Muscle layer of colon (tissue), 2 donors: Measurements from ENCODE around the gene MR1.
"Not testable (repeated sequence)": the region's sequence is repeated elsewhere in the genome, so short reads cannot be mapped to it uniquely, and the experiment has no call there.

Experiments used
- H3K27ac ChIP-seq: one replicate; pipeline ENCODE4 v1.7.0; 2013; ENCODE audit warnings: low read depth, mild to moderate bottlenecking, low read length, moderate library complexity
- H3K27me3 ChIP-seq, 2 donors: one replicate each; pipeline ENCODE4 v1.7.0; 2013; ENCODE audit warnings: low read length in 2 of 2, mild to moderate bottlenecking in 2 of 2; ENCODE audit not compliant: insufficient read depth in 2 of 2, control insufficient read depth in 1 of 2
- H3K36me3 ChIP-seq: one replicate; pipeline ENCODE4 v1.7.0; 2013; ENCODE audit warnings: mild to moderate bottlenecking, low read length; ENCODE audit not compliant: insufficient read depth
- H3K4me1 ChIP-seq: one replicate; pipeline ENCODE4 v1.7.0; 2013; ENCODE audit warnings: mild to moderate bottlenecking, low read length; ENCODE audit not compliant: insufficient read depth
- H3K4me3 ChIP-seq, 2 donors: one replicate each; pipeline ENCODE4 v1.7.0; 2013; ENCODE audit warnings: low read length in 2 of 2, low read depth in 1 of 2, mild to moderate bottlenecking in 1 of 2, moderate library complexity in 1 of 2
- H3K9ac ChIP-seq: one replicate; pipeline ENCODE4 v1.7.0; 2013; ENCODE audit warnings: low read length
- H3K9me3 ChIP-seq: one replicate; pipeline ENCODE4 v1.7.0; 2013; ENCODE audit warnings: mild to moderate bottlenecking, low read length
- donor health status: abdominal sarcoma.
- donor health status: Adenocarcinoma of cecum.

The MR1 gene

GRCh38 chr1:181056560-181056959, 22.8 kb downstream of the MR1 start:
- Histone ChIP-seq H3K4me3 (no peak overlapping the region), H3K27me3 (no peaks in the 10 kb centered on the region), H3K4me1 (peaks cover 6% of the 10 kb centered on the region), H3K9ac (no peak overlapping the region), H3K36me3 (peaks cover 11% of the 10 kb centered on the region), H3K27ac (no peak overlapping the region), H3K9me3 (no peaks in the 10 kb centered on the region)

DNA sequence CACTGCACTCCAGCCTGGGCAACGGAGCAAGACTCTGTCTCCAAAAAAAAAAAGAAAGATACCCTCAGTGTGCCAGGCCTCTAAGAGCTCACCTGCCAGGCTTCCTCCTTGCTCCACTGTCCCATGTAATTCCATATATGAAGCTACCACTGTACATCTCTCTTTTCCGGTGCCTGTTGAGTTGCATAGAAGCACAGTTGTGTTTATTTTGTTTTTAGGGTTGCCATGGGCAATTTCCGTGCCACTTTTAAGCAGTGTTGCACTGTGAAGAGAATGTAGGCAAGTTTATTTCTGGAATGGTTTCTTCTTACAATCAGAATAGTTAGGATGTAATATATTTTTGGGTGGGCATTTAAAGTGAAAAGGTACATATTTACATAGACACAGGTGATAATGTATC, 23.3 kb downstream of the MR1 start:
- H3K9ac ChIP-seq, result no peak overlapping the region
- no peak overlapping the region for H3K27ac ChIP-seq
- peaks cover 11% of the 10 kb centered on the region for H3K4me1 ChIP-seq
- no peak overlapping the region for H3K4me3 ChIP-seq
- no peaks in the 10 kb centered on the region for H3K9me3 ChIP-seq
- H3K36me3 ChIP-seq, result peaks cover 11% of the 10 kb centered on the region
- no peaks in the 10 kb centered on the region for H3K27me3 ChIP-seq

GRCh38 chr1:181059435-181059834, 25.7 kb downstream of the MR1 start:
- Histone ChIP-seq H3K4me1 (peaks cover 12% of the 10 kb centered on the region), H3K4me3 (no peak overlapping the region), H3K27ac (no peak overlapping the region), H3K9ac (no peak overlapping the region), H3K36me3 (peaks cover 4% of the 10 kb centered on the region), H3K9me3 (no peaks in the 10 kb centered on the region), H3K27me3 (no peaks in the 10 kb centered on the region)

- H3K9me3 ChIP-seq, result no peaks in the 10 kb centered on the region
- no peak overlapping the region for H3K27ac ChIP-seq
- no peak overlapping the region for H3K4me3 ChIP-seq
- peaks cover 4% of the 10 kb centered on the region for H3K36me3 ChIP-seq
- H3K27me3 ChIP-seq, result no peaks in the 10 kb centered on the region
- H3K9ac ChIP-seq, result no peak overlapping the region
- peaks cover 12% of the 10 kb centered on the region for H3K4me1 ChIP-seq
Observed at GRCh38 chr1:181060066-181060465, 26.3 kb downstream of the MR1 start.

- H3K36me3 ChIP-seq, H3K9ac ChIP-seq, H3K9me3 ChIP-seq, H3K27me3 ChIP-seq, H3K4me3 ChIP-seq, H3K27ac ChIP-seq: not testable (repeated sequence)
- H3K4me1 ChIP-seq, result peaks cover 12% of the 10 kb centered on the region
Observed at GRCh38 chr1:181060947-181061346, 27.2 kb downstream of the MR1 start.

GRCh38 chr1:181061487-181061886, 27.7 kb downstream of the MR1 start:
- Histone ChIP-seq H3K36me3 (no peaks in the 10 kb centered on the region), H3K4me1 (peaks cover 12% of the 10 kb centered on the region), H3K27ac (no peak overlapping the region), H3K4me3 (no peak overlapping the region), H3K9ac (no peak overlapping the region), H3K9me3 (no peaks in the 10 kb centered on the region), H3K27me3 (no peaks in the 10 kb centered on the region)

GRCh38 chr1:181061891-181062835, 28.4 kb downstream of the MR1 start:
- Histone ChIP-seq H3K27me3 (no peaks in the 10 kb centered on the region), H3K36me3 (no peaks in the 10 kb centered on the region), H3K27ac (no peak overlapping the region), H3K4me1 (peaks cover 10% of the 10 kb centered on the region), H3K9me3 (no peaks in the 10 kb centered on the region), H3K9ac (no peak overlapping the region), H3K4me3 (no peak overlapping the region)

DNA sequence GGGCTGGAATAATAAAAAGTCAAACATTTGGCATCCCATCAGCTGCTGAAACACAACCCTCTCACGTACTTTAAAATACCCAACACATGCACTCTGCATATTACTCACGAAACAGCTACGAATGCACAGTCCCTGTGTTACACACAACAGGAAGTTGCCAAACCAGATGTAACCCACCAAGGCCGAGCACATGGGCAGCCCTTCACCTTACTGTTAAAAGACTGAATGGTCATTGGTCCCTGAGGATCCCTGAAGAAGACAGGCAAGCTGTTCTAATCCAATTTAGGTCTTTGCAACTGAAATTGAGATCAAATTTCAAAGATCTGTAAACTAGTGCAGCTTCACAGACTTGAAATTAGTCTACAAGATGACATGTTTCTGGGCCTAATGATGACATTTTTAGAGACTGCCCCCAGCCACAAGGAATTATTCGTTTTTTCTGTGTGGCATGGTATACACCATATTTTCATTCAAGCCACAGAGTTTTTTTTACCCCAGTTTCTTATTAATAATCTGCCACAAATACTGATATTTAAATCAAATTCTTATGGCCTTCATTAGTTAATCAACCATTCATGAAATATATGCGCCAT, 29.1 kb downstream of the MR1 start:
- Histone ChIP-seq H3K36me3 (no peaks in the 10 kb centered on the region), H3K9me3 (no peaks in the 10 kb centered on the region), H3K27me3 (no peaks in the 10 kb centered on the region), H3K4me3 (no peak overlapping the region), H3K9ac (no peak overlapping the region), H3K27ac (no peak overlapping the region), H3K4me1 (peaks cover 8% of the 10 kb centered on the region)

GRCh38 chr1:181064011-181064623, 30.3 kb downstream of the MR1 start:
- Histone ChIP-seq H3K9ac (no peak overlapping the region), H3K4me3 (no peak overlapping the region), H3K27me3 (no peaks in the 10 kb centered on the region), H3K27ac (no peak overlapping the region), H3K4me1 (peaks cover 8% of the 10 kb centered on the region), H3K9me3 (no peaks in the 10 kb centered on the region), H3K36me3 (no peaks in the 10 kb centered on the region)

GRCh38 chr1:181064702-181065101, 30.9 kb downstream of the MR1 start:
- Histone ChIP-seq H3K4me3 (no peak overlapping the region), H3K27ac (no peak overlapping the region), H3K9ac (no peak overlapping the region), H3K36me3 (no peaks in the 10 kb centered on the region), H3K27me3 (no peaks in the 10 kb centered on the region), H3K4me1 (peaks cover 8% of the 10 kb centered on the region), H3K9me3 (no peaks in the 10 kb centered on the region)

DNA sequence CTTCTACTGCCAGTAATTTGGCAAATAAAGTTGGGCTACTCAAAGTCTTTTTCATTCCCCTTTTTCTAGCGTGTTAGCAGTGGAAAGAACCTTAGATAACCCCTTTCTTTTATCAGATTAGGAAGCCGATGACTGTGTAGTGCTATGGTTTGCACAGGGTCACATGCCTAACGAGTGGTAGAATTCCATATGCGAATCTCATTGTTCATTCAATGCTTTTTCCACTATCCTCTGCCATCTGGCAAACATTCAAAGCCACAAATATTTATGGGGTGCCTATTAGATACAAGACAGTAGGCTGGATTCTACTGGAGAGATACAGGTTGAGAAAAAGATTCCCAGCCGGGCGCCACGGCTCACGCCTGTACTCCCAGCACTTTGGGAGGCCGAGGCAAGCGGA, 39.9 kb downstream of the MR1 start:
- H3K9me3 ChIP-seq, result no peaks in the 10 kb centered on the region
- no peak overlapping the region for H3K4me3 ChIP-seq
- no peaks in the 10 kb centered on the region for H3K27me3 ChIP-seq
- H3K9ac ChIP-seq, result no peak overlapping the region
- H3K4me1 ChIP-seq, result peaks cover 9% of the 10 kb centered on the region
- no peak overlapping the region for H3K27ac ChIP-seq
- H3K36me3 ChIP-seq, result no peaks in the 10 kb centered on the region
